ENCODE results near the gene WARS2.

- TF ChIP-seq CTCF (IDR thresholded peaks at IDR 0.05) (no peak), POLR2A (IDR thresholded peaks at IDR 0.05) (no peak)
These were observed 135.7 kb downstream of the WARS2 start for GRCh38 chr1:119004781-119005180.

Measured in testis (tissue), 2 donors.